Endodermal cell (in vitro differentiated cells): ENCODE results near the gene RPAP3. TPM values are rescaled to one million over a fixed set of nuclear protein-coding genes. Genes with fewer than 3 reads are reported as not detected.

Experiments
- DNase-seq: peaks from one replicate; pipeline ENCODE4 v3.0.0-alpha.2; 2017
- H3K27ac ChIP-seq: 2 replicates; pipeline ENCODE4 v1.5.1; 2013; ENCODE audit warnings: mild to moderate bottlenecking, low read depth, low read length, moderate library complexity
- H3K27me3 ChIP-seq: 2 replicates; pipeline ENCODE4 v1.6.1; 2013; ENCODE audit warnings: mild to moderate bottlenecking, low read length, moderate library complexity; ENCODE audit not compliant: insufficient read depth, control insufficient read depth, poor library complexity, severe bottlenecking
- H3K36me3 ChIP-seq: 2 replicates; pipeline ENCODE4 v1.7.0; 2013; ENCODE audit warnings: mild to moderate bottlenecking, low read length, moderate library complexity; ENCODE audit not compliant: control insufficient read depth, insufficient read depth
- H3K4me1 ChIP-seq: one replicate; pipeline ENCODE4 v1.7.0; 2013; ENCODE audit warnings: low read length; ENCODE audit not compliant: control insufficient read depth, insufficient read depth
- H3K4me3 ChIP-seq: 2 replicates; pipeline ENCODE4 v1.5.1; 2013; ENCODE audit warnings: mild to moderate bottlenecking, low read length, moderate library complexity
- H3K9ac ChIP-seq: 2 replicates; pipeline ENCODE4 v1.6.1; 2013; ENCODE audit warnings: mild to moderate bottlenecking, low read length, moderate library complexity; ENCODE audit not compliant: poor library complexity, severe bottlenecking; ENCODE audit errors: extremely low read depth
- H3K9me3 ChIP-seq: 2 replicates; pipeline ENCODE4 v1.6.1; 2013; ENCODE audit warnings: mild to moderate bottlenecking, low read length, moderate library complexity; ENCODE audit not compliant: control insufficient read depth
- H3K27ac Mint-ChIP-seq: 2 replicates; pipeline ENCODE4 v1.8.0; 2020; ENCODE audit warnings: mixed read lengths
- H3K27me3 Mint-ChIP-seq: 2 replicates; pipeline ENCODE4 v1.8.0; 2021; ENCODE audit warnings: mild to moderate bottlenecking, mixed read lengths; ENCODE audit not compliant: insufficient read depth
- H3K36me3 Mint-ChIP-seq: 2 replicates; pipeline ENCODE4 v1.8.0; 2020; ENCODE audit warnings: low read depth, mixed read lengths
- H3K4me1 Mint-ChIP-seq: 2 replicates; pipeline ENCODE4 v1.8.0; 2020; ENCODE audit warnings: mixed read lengths
- H3K4me3 Mint-ChIP-seq: 2 replicates; pipeline ENCODE4 v1.8.0; 2020; ENCODE audit warnings: mild to moderate bottlenecking, moderate library complexity, mixed read lengths
- H3K9me3 Mint-ChIP-seq: 2 replicates; pipeline ENCODE4 v1.8.0; 2020; ENCODE audit warnings: mild to moderate bottlenecking, mixed read lengths
- CTCF ChIP-seq: fragments of 200-600 bp; sonication (generic); conservative IDR thresholded peaks from 2 replicates; pipeline ENCODE4 v1.5.0; 2021; ENCODE audit warnings: antibody characterized with exemption, mild to moderate bottlenecking
- WGBS, 2 experiments: methylation state at CpG; one replicate each; pipeline versions ENCODE4 v1.1.5 to v1.1.7; 2013; ENCODE audit warnings: missing lambda C conversion rate in 2 of 2, mixed read lengths in 1 of 2; ENCODE audit not compliant: insufficient coverage in 1 of 2, insufficient read length in 1 of 2; 5-methylcytosine and 5-hydroxymethylcytosine counted together
- total RNA-seq, 2 donors: library from RNA; stranded (reverse); fragmentation: NEBNext Ultra II Directional in 1 of 2; extraction: Animal tissue kit (Norgen Biotek cat#: 25700) in 1 of 2; gene quantifications; 2 replicates in 1 of 2; 3 replicates in 1 of 2; pipeline ENCODE4 v1.2.1, GENCODE V29; 2021

Gene RPAP3
- total RNA-seq, 2 donors from 2014 or later: 52.0 to 56.9 TPM

GRCh38 chr12:47750229-47750798 is 44.5 kb upstream of the RPAP3 start:
- Mint-ChIP-seq H3K4me3 (no peak overlapping the region), H3K36me3 (peaks cover 17% of the 10 kb centered on the region), H3K9me3 (no peaks in the 10 kb centered on the region), H3K4me1 (peaks cover 30% of the 10 kb centered on the region), H3K27me3 (no peaks in the 10 kb centered on the region), H3K27ac (peak overlapping the region; percentile 48)
- H3K9ac ChIP-seq: no peak overlapping the region
- no peaks in the 10 kb centered on the region for H3K27me3 ChIP-seq
- no peak overlapping the region for H3K27ac ChIP-seq
- H3K9me3 ChIP-seq: no peaks in the 10 kb centered on the region
- no peaks in the 10 kb centered on the region for H3K36me3 ChIP-seq
- H3K4me1 ChIP-seq: peaks cover 2% of the 10 kb centered on the region
- no peak for TF ChIP-seq CTCF
- 92 to 94% methylated on average over 9 to 10 of the region's 10 CpGs for WGBS, 2 experiments
- H3K4me3 ChIP-seq: no peak overlapping the region
- DNase-seq: no peak

DNA sequence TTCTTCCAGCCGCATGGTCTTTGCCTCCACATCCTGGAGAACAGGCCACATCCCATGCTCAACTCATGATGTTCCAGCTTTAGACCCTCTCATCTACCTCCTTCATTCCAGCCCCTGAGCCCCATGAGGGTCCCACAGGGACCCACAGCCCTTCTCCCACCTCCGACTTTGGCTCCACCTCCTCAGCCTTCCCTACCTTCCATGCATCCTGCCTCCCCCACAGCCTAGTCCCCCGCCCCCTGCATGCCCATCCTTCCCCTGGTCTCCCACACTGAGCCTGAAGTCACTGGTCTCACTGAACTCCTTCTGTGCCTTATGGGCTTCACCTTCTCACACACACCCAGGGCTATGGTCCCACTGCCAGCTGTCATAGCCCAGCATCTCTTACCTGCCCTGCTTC is 43.1 kb upstream of the RPAP3 start:
- DNase-seq: no peak
- TF ChIP-seq CTCF: no peak

GRCh38 chr12:47748507-47748828 is 42.6 kb upstream of the RPAP3 start:
- no peaks in the 10 kb centered on the region for H3K9me3 Mint-ChIP-seq
- H3K36me3 Mint-ChIP-seq: peaks cover 17% of the 10 kb centered on the region
- WGBS, 2 experiments: 67 to 100% methylated on average over 1 of the region's 1 CpG
- H3K27ac Mint-ChIP-seq: no peak overlapping the region
- no peaks in the 10 kb centered on the region for H3K27me3 Mint-ChIP-seq
- no peak overlapping the region for H3K4me3 Mint-ChIP-seq
- Histone ChIP-seq H3K36me3 (no peaks in the 10 kb centered on the region), H3K4me1 (peaks cover 2% of the 10 kb centered on the region), H3K27ac (no peak overlapping the region), H3K9ac (no peak overlapping the region), H3K4me3 (no peak overlapping the region), H3K9me3 (no peaks in the 10 kb centered on the region), H3K27me3 (no peaks in the 10 kb centered on the region)
- TF ChIP-seq CTCF: no peak
- peaks cover 28% of the 10 kb centered on the region for H3K4me1 Mint-ChIP-seq
- no peak for DNase-seq

More for the DNA sequence above, 43.1 kb upstream of the RPAP3 start:
- no peak overlapping the region for H3K9ac ChIP-seq
- 82 to 90% methylated on average over 2 to 3 of the region's 3 CpGs for WGBS, 2 experiments
- no peak overlapping the region for H3K27ac ChIP-seq
- no peaks in the 10 kb centered on the region for H3K27me3 Mint-ChIP-seq
- no peak overlapping the region for H3K4me3 ChIP-seq
- H3K9me3 ChIP-seq: no peaks in the 10 kb centered on the region
- peaks cover 17% of the 10 kb centered on the region for H3K36me3 Mint-ChIP-seq
- no peaks in the 10 kb centered on the region for H3K27me3 ChIP-seq
- H3K4me1 Mint-ChIP-seq: peaks cover 28% of the 10 kb centered on the region
- H3K4me3 Mint-ChIP-seq: no peak overlapping the region
- H3K27ac Mint-ChIP-seq: no peak overlapping the region
- H3K36me3 ChIP-seq: no peaks in the 10 kb centered on the region
- no peaks in the 10 kb centered on the region for H3K9me3 Mint-ChIP-seq
- H3K4me1 ChIP-seq: peaks cover 2% of the 10 kb centered on the region
